TTC549 (cell line): Measurements from ENCODE around the gene WDR91.
"Not testable (repeated sequence)": the region's sequence is repeated elsewhere in the genome, so short reads cannot be mapped to it uniquely, and the experiment has no call there.

Experiments
- FAIRE-seq: peaks from 2 replicates; lab custom pipeline; 2012; peaks lifted over from hg19 to GRCh38; lab: Jason Lieb, UNC

Gene WDR91

DNA sequence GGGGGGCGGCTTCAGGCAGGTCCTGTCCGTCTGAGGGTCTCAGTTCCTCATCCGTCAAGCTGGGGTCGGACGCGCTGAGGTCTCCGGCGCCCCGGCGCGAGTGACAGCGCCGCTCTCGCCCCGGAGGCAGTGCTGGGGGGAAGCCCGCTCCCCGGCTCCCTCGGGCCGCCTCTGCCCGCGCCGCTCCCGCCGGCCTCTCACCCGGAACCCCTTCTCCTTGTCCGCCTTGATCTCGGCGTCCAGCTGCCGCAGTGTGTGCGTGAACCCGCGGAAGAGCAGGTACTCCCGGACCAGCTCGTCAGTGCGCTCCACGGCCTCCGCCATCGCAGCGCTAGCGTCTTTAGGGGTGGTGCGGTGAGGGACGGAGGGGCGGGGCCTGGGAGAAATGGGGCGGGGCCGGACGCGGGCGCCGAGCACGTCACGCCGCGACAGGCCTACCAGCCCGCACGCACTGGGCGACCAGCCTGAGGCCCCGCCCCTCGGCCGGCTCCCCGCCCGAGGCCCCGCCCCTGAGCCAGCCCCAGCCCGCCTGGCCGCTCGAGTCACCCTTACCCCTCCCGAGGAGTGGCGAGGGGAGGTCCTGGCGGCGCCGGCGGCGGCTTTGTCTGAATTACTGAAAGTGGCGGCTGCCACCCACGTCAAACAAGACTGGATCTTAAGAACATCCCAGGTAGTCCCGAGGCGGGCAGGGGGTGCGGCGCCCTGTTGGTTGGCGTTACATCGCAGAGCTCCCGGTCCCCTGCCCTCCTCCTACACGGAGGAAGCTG is at the start of gene WDR91:
Gene WDR91, minus strand, starts transcription at position 348 of the 767 bp plus-strand sequence. Its CDS starts 24 bp downstream, at position 324.
- no peak for FAIRE-seq

DNA sequence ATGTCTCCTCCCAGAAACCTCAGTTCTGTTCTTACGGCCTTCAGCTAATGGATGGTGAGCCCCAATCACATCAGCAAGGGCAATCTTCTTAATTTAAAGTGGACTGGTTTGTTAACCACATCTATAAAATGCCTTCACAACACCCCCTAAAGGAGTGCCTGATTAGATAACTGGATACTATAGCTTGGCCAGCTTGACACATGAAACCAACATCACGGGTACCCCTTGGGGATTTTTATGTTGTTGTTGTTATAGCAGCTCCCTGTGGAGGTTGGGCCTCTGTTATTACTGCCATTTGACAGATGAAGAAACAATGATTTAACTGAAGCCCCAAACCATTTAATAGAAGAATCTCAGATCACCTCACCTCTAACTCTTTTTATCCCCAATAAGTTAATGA is 49.1 kb upstream of the WDR91 start:
- no peak for FAIRE-seq

DNA sequence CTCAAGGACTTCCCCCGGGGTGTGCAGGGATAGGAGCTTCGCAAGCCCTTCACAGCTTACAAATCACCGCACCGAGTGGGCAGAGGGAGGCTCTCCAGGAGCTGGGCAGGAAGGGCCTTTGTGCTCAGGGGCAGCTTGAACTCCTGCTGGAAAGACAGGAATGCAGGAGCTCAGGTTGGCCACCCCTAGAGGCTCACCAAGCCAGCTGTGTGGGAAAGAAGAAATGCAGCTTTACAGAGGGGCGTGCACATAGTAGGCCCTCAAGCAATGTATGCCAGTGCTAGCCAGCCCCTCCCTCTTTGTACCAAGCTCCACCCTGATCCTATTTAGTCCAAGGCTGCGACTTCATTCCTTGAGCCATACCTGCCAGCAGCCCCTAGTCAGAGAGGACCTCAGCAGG is 48.4 kb upstream of the WDR91 start:
- FAIRE-seq = no peak

DNA sequence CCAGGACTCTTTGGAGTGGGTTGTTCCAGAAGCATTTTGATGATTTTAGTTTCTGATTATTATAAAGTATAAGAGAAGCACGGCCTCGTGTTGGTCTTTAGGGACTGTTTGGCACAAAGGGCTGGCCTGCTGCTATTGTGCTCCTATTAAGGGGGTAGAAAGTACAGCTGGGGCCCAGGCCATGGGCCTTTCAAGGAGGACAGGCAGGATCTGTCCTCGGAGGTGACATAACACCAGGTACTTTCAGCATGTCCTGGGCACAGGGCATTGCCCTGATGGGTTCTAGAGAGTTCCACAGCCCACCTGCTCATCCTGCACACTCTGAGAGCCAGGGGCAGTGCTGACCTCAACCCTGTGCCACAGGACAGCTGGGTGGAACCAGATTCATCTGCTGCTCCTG is 47.3 kb upstream of the WDR91 start:
- FAIRE-seq = no peak

DNA sequence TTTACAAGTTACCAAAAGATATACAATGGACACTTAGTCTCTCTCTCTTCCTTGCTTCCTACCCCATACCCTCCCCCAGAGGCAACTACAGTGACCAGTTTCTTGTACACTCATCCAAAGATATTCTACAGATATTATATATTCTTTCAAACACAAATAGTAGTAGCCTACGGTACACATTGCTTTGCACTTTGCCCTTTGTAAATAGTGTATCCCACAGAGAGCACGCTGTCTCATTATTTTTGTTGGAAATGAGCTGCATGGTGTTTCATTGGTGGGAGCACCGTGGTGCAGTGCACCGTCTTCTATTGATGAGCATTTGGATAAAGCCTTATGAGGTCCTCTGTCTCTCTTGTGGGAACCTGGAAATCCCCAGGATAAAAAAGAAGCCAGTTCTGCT is 46.5 kb upstream of the WDR91 start:
- FAIRE-seq = no peak

DNA sequence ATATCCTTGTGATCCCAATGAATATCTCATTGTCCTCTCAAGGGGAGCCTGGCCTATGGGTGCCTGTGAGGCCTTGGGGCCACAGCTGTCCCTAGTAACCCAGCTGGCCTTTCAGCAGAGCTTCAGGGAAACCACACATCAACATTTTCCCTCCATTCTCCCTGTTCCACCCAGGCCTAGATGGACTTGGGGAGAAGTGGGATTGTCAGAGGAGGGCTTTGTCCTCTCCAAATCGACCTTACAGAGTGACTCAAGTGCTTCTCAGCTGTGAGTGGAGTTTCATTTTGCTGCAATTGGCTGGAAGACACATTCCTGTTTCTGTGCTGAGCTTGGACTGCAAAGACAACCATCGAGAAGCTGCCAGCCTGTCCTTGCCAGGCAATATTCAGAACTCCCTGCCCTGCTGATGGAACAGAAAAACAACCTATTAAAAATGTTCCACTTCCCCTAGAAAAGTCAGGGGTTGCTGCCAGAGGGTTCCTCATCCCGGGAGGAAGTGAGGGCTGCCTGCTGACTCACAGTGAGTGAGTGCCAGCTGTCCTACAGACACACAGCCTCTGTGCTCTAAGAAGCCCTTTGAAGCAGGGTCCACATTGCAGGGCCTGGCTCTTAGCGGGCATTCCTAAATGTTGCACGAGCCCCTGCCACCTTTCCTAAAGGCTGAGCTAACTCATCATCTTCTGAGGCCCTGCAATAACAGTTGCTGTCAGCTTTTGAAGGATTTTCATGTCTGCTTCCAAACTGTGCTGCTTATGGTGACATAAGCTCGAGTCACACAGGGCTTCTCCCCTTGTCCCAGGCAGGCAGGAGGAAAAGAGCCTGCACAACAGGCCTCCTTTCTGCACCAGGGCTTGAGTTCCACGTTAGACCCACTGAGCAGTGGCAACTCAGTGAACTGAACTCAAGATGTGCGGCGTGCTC is 42.8 kb upstream of the WDR91 start:
- FAIRE-seq = no peak

DNA sequence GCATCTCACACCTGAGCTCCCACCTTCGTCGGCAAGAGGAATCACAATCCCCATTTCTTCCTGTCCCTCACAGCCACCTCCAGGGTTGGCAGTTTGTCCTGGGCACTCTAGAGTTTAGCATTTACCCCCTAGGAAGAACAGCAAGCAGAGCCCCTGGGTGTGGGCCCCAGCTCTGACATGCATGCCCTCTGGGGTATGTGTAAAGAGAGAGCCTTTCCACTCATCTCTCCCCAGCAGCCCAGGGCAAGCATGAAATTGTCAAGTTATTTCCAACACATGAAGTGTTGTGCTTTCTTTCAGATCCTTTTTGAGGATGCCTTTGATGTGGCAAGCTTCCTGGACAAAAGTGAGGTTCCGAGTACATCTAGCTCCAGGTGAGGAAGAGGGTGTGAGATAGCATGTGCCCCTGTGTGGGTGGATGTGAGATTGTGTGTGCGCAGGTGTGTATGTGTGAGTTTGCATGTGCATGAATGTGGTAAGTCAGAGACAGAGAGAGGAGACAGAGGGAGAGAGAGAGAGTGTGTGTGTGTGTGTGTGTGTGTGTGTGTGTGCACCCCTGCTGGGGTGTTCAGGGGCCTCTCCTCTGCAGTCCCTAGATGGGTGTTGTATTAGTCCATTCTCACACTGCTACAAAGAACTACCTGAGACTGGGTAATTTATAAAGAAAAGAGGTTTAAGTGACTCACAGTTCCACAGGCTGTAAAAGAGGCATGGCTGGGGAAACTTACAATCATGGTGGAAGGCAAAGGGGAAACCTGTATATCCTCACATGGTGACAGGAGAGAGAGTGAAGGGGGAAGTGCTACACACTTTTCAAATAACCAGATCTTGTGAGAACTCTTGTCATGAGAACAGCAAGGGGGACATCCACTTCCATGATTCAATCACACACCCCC is 40.4 kb upstream of the WDR91 start:
- no peak for FAIRE-seq

DNA sequence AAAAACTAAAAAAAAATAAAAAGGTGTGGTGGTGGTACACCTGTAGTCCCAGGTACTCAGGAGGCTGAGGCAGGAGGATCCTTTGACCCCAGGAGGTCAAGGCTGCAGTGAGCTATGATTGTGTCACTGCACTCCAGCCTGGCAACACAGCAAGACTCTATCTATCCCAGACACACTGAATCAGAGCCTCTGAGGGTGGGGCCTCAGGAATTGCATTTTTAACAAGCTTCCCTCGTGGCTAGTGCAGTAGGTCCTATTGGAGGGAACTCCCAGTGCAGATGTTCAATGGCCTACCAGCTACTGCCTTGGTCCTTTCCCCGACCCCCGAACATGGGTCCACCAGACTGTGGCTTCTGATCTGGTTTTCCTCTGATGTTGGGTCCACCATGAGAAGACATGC is 37.2 kb upstream of the WDR91 start:
- no peak for FAIRE-seq

DNA sequence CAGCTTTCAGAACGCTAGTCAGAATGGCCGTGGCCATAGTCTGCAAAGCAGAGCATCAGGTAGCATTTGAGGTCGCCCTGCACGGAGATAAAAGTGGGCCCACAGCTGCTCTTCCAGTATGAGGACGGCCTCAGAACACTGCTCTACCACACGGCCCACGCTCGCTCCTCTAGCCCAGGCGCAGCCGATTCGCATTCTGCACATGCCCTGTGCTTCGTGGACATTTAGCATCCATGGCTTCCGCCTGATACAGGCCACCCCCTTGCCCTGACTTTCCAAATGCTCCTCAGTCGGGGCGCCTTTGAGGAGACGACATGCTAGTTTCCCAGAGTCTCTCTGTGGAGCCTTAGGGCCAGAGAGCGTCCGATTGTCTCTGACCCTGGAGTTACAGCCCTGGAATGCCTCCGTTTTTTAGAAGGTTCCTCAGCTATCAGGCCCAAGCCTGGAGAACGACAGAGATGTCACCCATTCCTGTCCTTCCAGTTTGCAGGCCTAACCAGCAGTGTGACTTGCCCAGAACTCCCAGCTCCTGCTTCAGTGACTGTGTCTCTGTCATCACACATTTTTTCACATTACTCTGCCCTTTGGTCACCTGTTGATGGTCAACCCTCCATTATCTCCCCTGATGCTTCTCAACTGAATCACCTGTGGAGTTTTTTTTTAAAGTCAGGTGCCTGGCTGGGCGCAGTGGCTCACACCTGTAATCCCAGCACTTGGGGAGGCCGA is 36.6 kb upstream of the WDR91 start:
- FAIRE-seq = no peak

DNA sequence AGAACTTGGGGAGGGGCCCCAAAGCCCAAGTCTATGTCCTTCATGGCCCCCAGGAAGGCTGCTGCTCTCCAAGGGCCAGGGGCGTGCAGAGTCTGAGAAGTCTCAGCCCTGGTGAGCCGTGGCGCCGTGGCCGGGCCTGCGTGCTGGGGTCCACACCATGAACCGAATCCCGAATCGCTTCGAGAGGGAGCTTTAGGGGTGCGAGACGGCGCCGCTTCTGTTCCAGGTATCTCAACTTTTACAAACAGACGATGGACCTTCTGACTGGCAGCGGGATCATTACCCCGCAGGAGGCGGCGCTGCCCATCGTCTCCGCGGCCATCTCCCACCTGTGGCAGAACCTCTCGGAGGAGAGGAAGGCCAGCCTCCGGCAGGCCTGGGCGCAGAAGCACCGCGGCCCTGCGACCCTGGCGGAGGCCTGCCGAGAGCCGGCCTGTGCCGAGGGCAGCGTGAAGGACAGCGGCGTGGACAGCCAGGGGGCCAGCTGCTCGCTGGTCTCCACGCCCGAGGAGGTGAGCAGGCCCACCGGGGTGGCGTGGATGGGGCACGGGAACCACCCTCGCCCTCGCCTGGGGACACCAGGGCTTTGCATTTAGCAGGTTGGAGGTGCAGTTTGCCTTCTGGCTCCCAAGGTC is 35.0 kb upstream of the WDR91 start:
- no peak for FAIRE-seq

DNA sequence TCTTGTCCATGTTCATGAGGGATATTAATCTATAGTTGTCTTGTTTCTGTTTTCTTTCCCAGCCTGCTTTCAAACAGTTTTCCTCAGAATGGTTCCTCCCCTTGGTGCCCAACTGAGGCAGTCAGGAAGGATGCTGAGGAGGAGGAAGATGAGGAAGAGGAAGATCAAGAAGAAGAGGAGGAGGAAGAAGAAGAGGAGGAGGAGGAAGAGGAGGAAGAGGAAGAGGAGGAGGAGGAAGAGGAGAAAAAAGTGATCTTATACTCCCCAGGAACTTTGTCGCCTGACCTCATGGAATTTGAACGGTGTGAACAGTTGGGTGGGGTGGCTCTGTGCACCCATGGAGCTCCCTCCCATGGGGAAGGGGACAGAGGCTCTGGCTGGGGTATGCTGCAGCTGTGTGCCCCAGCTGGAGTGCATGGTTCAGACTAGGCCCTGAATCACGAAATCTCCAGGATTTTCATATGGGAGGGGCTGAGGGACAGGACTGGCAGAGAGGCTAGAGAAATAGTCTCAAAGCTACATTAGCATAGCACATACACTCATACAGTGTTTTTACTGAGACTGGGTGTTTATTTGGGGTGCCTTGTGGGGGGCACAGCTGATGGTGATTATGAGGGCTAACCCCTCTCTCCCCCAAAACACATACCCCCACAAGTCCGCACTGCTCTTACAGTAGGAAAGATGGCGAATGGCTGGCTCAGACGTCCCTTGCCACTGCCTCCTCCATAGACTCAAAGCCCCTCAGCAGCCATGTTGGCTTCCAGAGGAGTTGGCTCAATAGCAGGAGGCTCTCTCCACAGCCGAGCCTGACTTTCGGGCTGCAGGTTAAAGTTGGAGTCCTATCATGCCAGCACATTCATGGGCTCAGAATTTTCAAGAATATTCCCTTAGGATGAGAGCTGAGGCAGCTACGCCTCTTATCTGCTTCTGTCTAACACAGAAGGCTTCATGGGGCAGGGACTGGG is 34.2 kb upstream of the WDR91 start:
- no peak for FAIRE-seq

DNA sequence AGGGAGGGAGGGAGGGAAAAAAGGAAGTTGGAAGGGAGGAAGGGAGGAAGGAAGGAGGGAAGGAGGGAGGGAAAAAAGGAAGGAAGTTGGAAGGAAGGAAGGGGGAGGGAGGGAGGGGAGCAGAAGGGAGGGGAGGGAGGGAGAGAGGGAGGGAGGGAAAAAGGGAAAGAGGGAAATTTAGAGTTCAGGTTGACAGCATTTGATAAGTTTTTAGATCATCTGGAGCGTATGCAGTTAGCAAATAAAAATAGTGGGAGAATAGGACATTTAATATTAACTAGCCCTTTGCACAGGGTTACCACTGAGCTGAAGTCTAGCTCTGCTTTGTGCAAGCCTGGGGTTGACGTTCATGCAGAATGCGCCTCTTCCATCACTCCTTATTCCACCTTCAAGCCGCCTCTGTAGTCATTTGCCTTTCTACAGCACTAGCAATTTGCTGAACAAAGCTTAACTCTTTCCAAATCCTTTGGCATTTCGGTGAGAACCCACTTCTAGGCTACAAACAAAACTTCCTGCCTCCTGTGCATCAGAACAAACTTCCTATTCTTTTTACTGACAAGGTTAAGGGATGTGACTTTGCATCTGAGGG is 30.9 kb upstream of the WDR91 start:
- FAIRE-seq = no peak

DNA sequence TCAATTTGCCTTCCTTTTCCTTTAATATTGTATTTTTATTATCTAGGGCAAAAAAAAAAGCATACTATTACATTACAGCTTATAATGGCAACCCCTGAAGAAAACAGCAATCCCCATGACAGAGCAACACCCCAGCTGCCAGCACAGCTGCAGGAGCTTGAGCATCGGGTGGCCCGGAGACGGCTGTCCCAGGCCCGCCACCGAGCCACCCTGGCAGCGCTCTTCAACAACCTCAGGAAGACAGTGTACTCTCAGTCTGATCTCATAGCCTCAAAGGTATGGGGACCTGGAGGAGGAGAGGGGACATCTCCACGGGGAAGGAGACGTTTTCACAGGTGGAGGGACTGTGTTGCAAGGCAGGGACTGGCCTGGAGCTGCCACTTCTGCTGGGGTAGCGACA is 29.1 kb upstream of the WDR91 start:
- FAIRE-seq = no peak

DNA sequence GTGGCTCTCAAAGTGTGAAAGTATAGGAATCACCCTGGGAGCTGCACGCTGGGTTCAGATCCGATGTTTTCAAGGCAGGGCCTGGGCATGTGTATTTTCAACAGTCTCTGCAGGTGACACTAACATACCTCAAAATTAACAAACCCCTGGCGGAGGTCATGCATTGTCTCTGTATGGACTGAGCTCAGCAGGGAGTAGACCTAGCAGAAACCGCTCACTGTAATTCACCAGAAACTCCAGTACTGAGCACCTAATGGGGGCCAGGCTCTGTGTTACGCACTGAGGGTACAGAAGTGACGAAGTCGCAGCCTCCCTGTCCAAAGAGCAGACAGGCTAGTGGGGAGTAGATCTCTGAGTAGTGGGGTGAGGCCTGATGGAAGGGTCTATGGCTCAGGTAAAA is 27.9 kb upstream of the WDR91 start:
- FAIRE-seq = no peak

DNA sequence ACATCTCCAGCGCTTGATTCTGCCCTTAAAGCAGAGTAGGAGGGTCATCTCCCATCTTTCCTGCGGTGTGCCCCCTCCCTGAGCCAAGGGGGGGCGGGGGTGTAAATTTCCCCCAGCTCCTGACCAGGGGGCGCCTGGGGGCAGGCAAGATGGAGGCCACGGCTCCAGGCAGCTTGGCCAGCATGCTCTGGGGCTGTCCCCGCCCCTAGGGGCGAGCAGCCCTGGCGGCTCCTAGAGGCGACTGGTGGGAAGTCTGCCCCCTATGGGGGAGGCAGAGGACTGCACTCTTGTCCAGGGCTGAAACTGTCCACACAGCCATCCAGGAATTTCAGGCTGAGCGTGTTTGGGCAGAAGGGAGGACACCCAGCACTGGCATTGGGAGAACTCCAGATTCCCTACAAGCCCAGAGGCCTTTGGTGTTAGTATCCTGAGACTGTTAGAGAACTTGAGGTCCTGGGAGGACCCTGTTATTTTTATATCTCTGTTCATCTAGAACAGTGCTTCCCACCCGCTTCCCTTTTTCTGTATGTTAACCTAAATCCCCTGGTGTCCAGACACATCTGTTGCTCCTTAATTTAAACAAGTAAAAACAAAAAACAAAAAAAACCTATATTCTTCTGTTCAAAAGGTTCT is 26.9 kb upstream of the WDR91 start:
- FAIRE-seq = no peak

DNA sequence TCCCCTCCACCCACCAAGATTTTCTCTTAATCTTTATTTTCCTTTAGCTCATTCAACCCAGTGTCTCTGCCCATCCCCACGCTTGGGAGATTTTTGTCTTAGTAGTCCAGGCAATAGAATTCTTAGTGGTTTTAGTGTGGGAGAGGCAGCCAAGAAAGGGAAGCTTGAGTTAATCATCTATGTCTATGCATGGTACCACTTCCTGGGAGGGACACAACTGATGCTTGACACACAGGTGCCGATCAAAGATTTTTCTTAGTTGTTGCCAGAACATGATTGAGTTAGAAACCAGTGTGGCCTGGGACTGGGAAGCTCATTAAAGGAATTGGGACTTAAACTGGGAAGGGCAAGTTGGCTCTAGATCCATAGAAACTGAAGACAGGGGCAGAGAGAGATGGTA is 25.4 kb upstream of the WDR91 start:
- no peak for FAIRE-seq

DNA sequence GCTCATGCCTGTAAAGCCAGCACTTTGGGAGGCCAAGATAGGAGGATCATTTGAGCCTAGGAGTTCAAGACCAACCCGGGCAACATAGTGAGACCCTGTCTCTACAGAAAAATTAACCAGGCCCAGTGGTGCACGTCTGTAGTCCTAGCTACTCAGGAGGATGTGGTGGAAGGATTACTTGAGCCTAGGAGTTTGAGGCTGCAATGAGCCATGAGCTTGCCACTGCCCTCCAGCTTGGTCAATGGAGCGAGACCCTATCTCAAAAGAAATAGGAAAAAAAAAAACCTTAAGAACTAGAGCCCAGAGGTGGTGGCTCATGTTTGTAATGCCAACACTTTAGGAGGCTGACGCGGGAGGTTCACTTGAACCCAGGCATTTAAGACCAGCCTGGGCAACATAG is 24.5 kb upstream of the WDR91 start:
- no peak for FAIRE-seq

DNA sequence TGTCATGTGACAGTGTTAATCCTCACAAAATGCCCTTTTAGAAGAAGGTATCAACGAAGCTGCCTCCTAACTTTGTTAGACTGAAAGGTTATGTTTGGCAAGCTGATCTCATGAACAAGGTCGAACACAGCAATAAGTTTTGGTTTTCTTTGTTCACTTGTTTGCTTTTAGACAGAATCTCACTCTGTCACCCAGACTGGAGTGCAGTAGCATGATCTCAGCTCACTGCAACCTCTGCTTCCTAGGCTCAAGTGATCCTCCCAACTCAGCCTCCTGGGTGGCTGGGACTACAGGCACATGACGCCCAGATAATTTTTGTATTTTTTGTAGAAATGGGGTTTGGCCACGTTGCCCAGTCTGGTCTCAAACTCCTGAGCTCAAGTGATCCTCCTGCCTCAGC is 23.4 kb upstream of the WDR91 start:
- FAIRE-seq = no peak

DNA sequence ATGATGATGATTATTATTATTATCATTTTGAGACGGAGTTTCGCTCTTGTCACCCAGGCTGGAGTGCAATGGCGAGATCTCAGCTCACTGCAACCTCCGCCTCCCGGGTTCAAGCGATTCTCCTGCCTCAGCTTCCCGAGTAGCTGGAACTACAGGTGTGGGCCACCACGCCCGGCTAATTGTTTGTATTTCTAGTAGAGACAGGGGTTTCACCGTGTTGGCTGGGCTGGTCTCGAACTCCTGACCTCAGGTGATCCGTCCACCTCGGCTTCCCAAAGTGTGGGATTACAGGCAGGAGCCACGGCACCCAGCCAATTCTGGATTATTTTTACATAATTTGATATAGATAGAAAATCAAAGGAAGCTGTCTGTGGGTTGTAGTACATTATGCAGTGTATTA is 22.8 kb upstream of the WDR91 start:
- not testable (repeated sequence) for FAIRE-seq
